ENCODE measurements around the gene OST4.

DNA sequence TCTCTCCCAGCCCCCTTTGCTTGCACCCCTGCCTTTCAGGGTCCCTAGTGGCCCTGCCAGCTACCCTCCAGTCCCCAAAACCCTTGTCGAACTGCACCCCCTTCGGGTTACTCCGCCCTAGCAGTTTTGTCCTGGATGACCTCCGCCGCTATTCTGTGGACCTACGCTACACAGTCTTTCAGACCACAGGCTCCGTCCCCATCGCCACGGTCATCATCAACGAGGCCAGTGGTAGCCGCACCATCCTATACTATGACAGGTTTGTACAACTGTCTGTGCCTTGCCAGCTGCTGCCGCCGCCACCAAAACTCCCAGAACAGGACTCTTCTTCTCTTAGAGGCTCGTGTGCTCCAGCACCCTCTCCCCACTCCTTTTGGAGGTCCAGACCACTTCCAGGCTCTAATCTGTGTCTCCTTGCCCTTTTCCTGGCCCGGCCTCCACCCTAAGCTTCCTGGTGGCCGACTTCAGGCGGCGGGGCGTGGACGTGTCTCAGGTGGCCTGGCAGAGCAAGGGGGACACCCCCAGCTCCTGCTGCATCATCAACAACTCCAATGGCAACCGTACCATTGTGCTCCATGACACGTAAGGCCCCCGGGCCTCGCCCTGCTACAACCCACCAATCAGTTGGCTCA lies 23.0 kb upstream of the OST4 start:
- TF ChIP-seq RAD21 (IDR thresholded peaks at IDR 0.05; ENCODE audit: low read depth) (no peak), CEBPB (IDR thresholded peaks at IDR 0.05) (no peak), MAX (IDR thresholded peaks at IDR 0.05) (no peak), TAF1 (IDR thresholded peaks at IDR 0.05; ENCODE audit: low read depth) (no peak), EGR1 (IDR thresholded peaks at IDR 0.05) (no peak), EP300 (IDR thresholded peaks at IDR 0.05; ENCODE audit: borderline replicate concordance) (no peak), FOXM1 (IDR thresholded peaks at IDR 0.05; ENCODE audit: borderline replicate concordance, low read depth) (no peak), ZBTB7A (IDR thresholded peaks at IDR 0.05; ENCODE audit: low read depth) (no peak)
- TF ChIP-seq, protein P1, sequence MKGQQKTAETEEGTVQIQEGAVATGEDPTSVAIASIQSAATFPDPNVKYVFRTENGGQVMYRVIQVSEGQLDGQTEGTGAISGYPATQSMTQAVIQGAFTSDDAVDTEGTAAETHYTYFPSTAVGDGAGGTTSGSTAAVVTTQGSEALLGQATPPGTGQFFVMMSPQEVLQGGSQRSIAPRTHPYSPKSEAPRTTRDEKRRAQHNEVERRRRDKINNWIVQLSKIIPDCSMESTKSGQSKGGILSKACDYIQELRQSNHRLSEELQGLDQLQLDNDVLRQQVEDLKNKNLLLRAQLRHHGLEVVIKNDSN (IDR thresholded peaks at IDR 0.05): no peak
- TF ChIP-seq, protein P2, sequence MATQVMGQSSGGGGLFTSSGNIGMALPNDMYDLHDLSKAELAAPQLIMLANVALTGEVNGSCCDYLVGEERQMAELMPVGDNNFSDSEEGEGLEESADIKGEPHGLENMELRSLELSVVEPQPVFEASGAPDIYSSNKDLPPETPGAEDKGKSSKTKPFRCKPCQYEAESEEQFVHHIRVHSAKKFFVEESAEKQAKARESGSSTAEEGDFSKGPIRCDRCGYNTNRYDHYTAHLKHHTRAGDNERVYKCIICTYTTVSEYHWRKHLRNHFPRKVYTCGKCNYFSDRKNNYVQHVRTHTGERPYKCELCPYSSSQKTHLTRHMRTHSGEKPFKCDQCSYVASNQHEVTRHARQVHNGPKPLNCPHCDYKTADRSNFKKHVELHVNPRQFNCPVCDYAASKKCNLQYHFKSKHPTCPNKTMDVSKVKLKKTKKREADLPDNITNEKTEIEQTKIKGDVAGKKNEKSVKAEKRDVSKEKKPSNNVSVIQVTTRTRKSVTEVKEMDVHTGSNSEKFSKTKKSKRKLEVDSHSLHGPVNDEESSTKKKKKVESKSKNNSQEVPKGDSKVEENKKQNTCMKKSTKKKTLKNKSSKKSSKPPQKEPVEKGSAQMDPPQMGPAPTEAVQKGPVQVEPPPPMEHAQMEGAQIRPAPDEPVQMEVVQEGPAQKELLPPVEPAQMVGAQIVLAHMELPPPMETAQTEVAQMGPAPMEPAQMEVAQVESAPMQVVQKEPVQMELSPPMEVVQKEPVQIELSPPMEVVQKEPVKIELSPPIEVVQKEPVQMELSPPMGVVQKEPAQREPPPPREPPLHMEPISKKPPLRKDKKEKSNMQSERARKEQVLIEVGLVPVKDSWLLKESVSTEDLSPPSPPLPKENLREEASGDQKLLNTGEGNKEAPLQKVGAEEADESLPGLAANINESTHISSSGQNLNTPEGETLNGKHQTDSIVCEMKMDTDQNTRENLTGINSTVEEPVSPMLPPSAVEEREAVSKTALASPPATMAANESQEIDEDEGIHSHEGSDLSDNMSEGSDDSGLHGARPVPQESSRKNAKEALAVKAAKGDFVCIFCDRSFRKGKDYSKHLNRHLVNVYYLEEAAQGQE (IDR thresholded peaks at IDR 0.05; ENCODE audit: low read depth): no peak
